ENCODE results near the gene TMEM163. TPM values are rescaled to one million over a fixed set of nuclear protein-coding genes. Genes with fewer than 3 reads are reported as not detected.
A peak's percentile ranks its signal among the peaks of the same experiment; 100 is the strongest.

The TMEM163 gene
- total RNA-seq, 3 donors from 2014 or later, result 0.41 to 1.5 (median 0.60) TPM

- Histone ChIP-seq H3K4me1 (ENCODE audit: low read depth) (no peaks in the 10 kb centered on the region), H3K4me3 (no peak overlapping the region), H3K36me3 (ENCODE audit: low read depth) (no peaks in the 10 kb centered on the region), H3K9me3 (no peaks in the 10 kb centered on the region)
- DNase-seq (no peak), ATAC-seq (no peak)
- intact Hi-C loops (cut with DNase I, micrococcal nuclease), result no loop called here
- no peak for TF ChIP-seq CTCF (IDR thresholded peaks at IDR 0.05)
These were observed 37.6 kb downstream of the TMEM163 start for GRCh38 chr2:134681201-134681600.

- no peaks in the 10 kb centered on the region for H3K4me1 ChIP-seq (ENCODE audit: low read depth)
- ATAC-seq (peak; percentile 59), DNase-seq (no peak)
These were observed 39.1 kb downstream of the TMEM163 start for GRCh38 chr2:134679745-134680144.

GRCh38 chr2:134679294-134679693 lies 39.5 kb downstream of the TMEM163 start:
- Histone ChIP-seq H3K4me3 (no peak overlapping the region), H3K36me3 (ENCODE audit: low read depth) (no peaks in the 10 kb centered on the region), H3K9me3 (no peaks in the 10 kb centered on the region), H3K4me1 (ENCODE audit: low read depth) (no peaks in the 10 kb centered on the region)
- DNase-seq (no peak), ATAC-seq (no peak)
- no peak for TF ChIP-seq CTCF (IDR thresholded peaks at IDR 0.05)
- intact Hi-C loops (cut with DNase I, micrococcal nuclease), result no loop called here

More at GRCh38 chr2:134679745-134680144, 39.1 kb downstream of the TMEM163 start:
- Histone ChIP-seq H3K9me3 (no peaks in the 10 kb centered on the region), H3K4me3 (no peak overlapping the region), H3K36me3 (ENCODE audit: low read depth) (no peaks in the 10 kb centered on the region)
- TF ChIP-seq CTCF (IDR thresholded peaks at IDR 0.05), result no peak
- intact Hi-C loops (cut with DNase I, micrococcal nuclease), result no loop called here

- Histone ChIP-seq H3K4me1 (ENCODE audit: low read depth) (no peaks in the 10 kb centered on the region), H3K4me3 (no peak overlapping the region), H3K36me3 (ENCODE audit: low read depth) (no peaks in the 10 kb centered on the region), H3K9me3 (no peaks in the 10 kb centered on the region)
- intact Hi-C loops (cut with DNase I, micrococcal nuclease), result no loop called here
- DNase-seq, result no peak
- ATAC-seq, result no peak
- no peak for TF ChIP-seq CTCF (IDR thresholded peaks at IDR 0.05)
These were observed 40.7 kb downstream of the TMEM163 start for GRCh38 chr2:134677856-134678756.

- TF ChIP-seq CTCF (IDR thresholded peaks at IDR 0.05), result no peak
- no peaks in the 10 kb centered on the region for H3K36me3 ChIP-seq (ENCODE audit: low read depth)
- no peak overlapping the region for H3K4me3 ChIP-seq
- ATAC-seq (no peak), DNase-seq (no peak)
- no peaks in the 10 kb centered on the region for H3K4me1 ChIP-seq (ENCODE audit: low read depth)
- no peaks in the 10 kb centered on the region for H3K9me3 ChIP-seq
- intact Hi-C loops (cut with DNase I, micrococcal nuclease), result no loop called here
These were observed 41.8 kb downstream of the TMEM163 start for GRCh38 chr2:134676960-134677359.
